ENCODE results near the gene ALOX5. TPM values are rescaled to one million over a fixed set of nuclear protein-coding genes. Genes with fewer than 3 reads are reported as not detected.

The ALOX5 gene
- total RNA-seq, 2 donors from 2014 or later = 6.2 to 6.4 TPM

GRCh38 chr10:45483002-45483401 lies 109.0 kb downstream of the ALOX5 start:
- no peak overlapping the region for H3K9ac ChIP-seq (ENCODE audit: low read depth in 2 of 2, low read length in 2 of 2)
- no peak overlapping the region for H3K27ac ChIP-seq
- intact Hi-C loops (cut with DNase I) = no loop called here
- H3K9me3 ChIP-seq = no peaks in the 10 kb centered on the region
- no peaks in the 10 kb centered on the region for H3K36me3 ChIP-seq
- no peaks in the 10 kb centered on the region for H3K27me3 ChIP-seq
- H3K4me3 ChIP-seq = no peak overlapping the region
- no peak for DNase-seq
- TF ChIP-seq CTCF (IDR thresholded peaks at IDR 0.05) = no peak
- no peaks in the 10 kb centered on the region for H3K4me1 ChIP-seq

GRCh38 chr10:45487735-45488134 lies 113.7 kb downstream of the ALOX5 start:
- no peak overlapping the region for H3K9ac ChIP-seq (ENCODE audit: low read depth in 2 of 2, low read length in 2 of 2)
- intact Hi-C loops (cut with DNase I) = no loop called here
- H3K27ac ChIP-seq = no peak overlapping the region
- no peaks in the 10 kb centered on the region for H3K36me3 ChIP-seq
- no peak for DNase-seq
- H3K4me3 ChIP-seq = no peak overlapping the region
- H3K4me1 ChIP-seq = no peaks in the 10 kb centered on the region
- H3K9me3 ChIP-seq = no peaks in the 10 kb centered on the region
- TF ChIP-seq CTCF (IDR thresholded peaks at IDR 0.05) = no peak
- no peaks in the 10 kb centered on the region for H3K27me3 ChIP-seq

GRCh38 chr10:45488365-45488764 lies 114.3 kb downstream of the ALOX5 start:
- intact Hi-C loops (cut with DNase I) = no loop called here
- Histone ChIP-seq H3K36me3 (no peaks in the 10 kb centered on the region), H3K9me3 (no peaks in the 10 kb centered on the region), H3K4me3 (no peak overlapping the region), H3K27ac (no peak overlapping the region), H3K4me1 (no peaks in the 10 kb centered on the region), H3K9ac (ENCODE audit: low read depth in 2 of 2, low read length in 2 of 2) (no peak overlapping the region), H3K27me3 (no peaks in the 10 kb centered on the region)
- no peak for TF ChIP-seq CTCF (IDR thresholded peaks at IDR 0.05)
- DNase-seq = no peak

- no peak overlapping the region for H3K9ac ChIP-seq (ENCODE audit: low read depth in 2 of 2, low read length in 2 of 2)
- intact Hi-C loops (cut with DNase I) = no loop called here
- no peaks in the 10 kb centered on the region for H3K4me1 ChIP-seq
- H3K27me3 ChIP-seq = no peaks in the 10 kb centered on the region
- H3K9me3 ChIP-seq = no peaks in the 10 kb centered on the region
- H3K36me3 ChIP-seq = no peaks in the 10 kb centered on the region
- DNase-seq = no peak
- H3K27ac ChIP-seq = no peak overlapping the region
- no peak for TF ChIP-seq CTCF (IDR thresholded peaks at IDR 0.05)
- no peak overlapping the region for H3K4me3 ChIP-seq
These were observed 116.3 kb downstream of the ALOX5 start for GRCh38 chr10:45490277-45490676.

GRCh38 chr10:45491061-45491460 lies 117.0 kb downstream of the ALOX5 start:
- no peaks in the 10 kb centered on the region for H3K27me3 ChIP-seq
- no peak for DNase-seq
- no peak overlapping the region for H3K9ac ChIP-seq (ENCODE audit: low read depth in 2 of 2, low read length in 2 of 2)
- intact Hi-C loops (cut with DNase I) = no loop called here
- no peak overlapping the region for H3K27ac ChIP-seq
- no peaks in the 10 kb centered on the region for H3K4me1 ChIP-seq
- no peak for TF ChIP-seq CTCF (IDR thresholded peaks at IDR 0.05)
- no peak overlapping the region for H3K4me3 ChIP-seq
- no peaks in the 10 kb centered on the region for H3K9me3 ChIP-seq
- no peaks in the 10 kb centered on the region for H3K36me3 ChIP-seq

Other genes with a start within 250 kb of the ALOX5 start
- gene OR13A1, start 58.6 kb upstream of the ALOX5 start, total RNA-seq = not detected